GM19035 (cell line): ENCODE data around the gene SV2B.
"Not testable (repeated sequence)": the region's sequence is repeated elsewhere in the genome, so short reads cannot be mapped to it uniquely, and the experiment has no call there.

Source experiments
- ATAC-seq: cut with Tn5 transposase; IDR thresholded peaks from one replicate; pipeline ENCODE4 v1.9.1; 2021; ENCODE audit not compliant: unreplicated experiment

The SV2B gene

GRCh38 chr15:91304210-91304609 is 204.2 kb downstream of the SV2B start:
- no peak for ATAC-seq

- ATAC-seq: no peak
Observed at GRCh38 chr15:91304786-91305185, 204.7 kb downstream of the SV2B start.

GRCh38 chr15:91306144-91306543 is 206.1 kb downstream of the SV2B start:
- no peak for ATAC-seq

- no peak for ATAC-seq
Observed at GRCh38 chr15:91307601-91308000, 207.5 kb downstream of the SV2B start.

- no peak for ATAC-seq
Observed at GRCh38 chr15:91308199-91308598, 208.1 kb downstream of the SV2B start.

- no peak for ATAC-seq
Observed at GRCh38 chr15:91308855-91309254, 208.8 kb downstream of the SV2B start.

- ATAC-seq: no peak
Observed at GRCh38 chr15:91311986-91312385, 211.9 kb downstream of the SV2B start.

- no peak for ATAC-seq
Observed at GRCh38 chr15:91316126-91316525, 216.1 kb downstream of the SV2B start.

GRCh38 chr15:91318516-91318915 is 218.5 kb downstream of the SV2B start:
- ATAC-seq: no peak

- ATAC-seq: no peak
Observed at GRCh38 chr15:91318931-91319330, 218.9 kb downstream of the SV2B start.

- no peak for ATAC-seq
Observed at GRCh38 chr15:91319371-91320059, 219.5 kb downstream of the SV2B start.

- ATAC-seq: no peak
Observed at GRCh38 chr15:91320101-91320500, 220.0 kb downstream of the SV2B start.

- no peak for ATAC-seq
Observed at GRCh38 chr15:91329914-91330313, 229.9 kb downstream of the SV2B start.

- ATAC-seq: no peak
Observed at GRCh38 chr15:91331581-91331980, 231.5 kb downstream of the SV2B start.

GRCh38 chr15:91335702-91336101 is 235.6 kb downstream of the SV2B start:
- no peak for ATAC-seq

- ATAC-seq: no peak
Observed at GRCh38 chr15:91336687-91337086, 236.6 kb downstream of the SV2B start.

GRCh38 chr15:91338766-91339165 is 238.7 kb downstream of the SV2B start:
- no peak for ATAC-seq

- no peak for ATAC-seq
Observed at GRCh38 chr15:91342097-91342496, 242.0 kb downstream of the SV2B start.

GRCh38 chr15:91344912-91345311 is 244.9 kb downstream of the SV2B start:
- ATAC-seq: not testable (repeated sequence)

- ATAC-seq: no peak
Observed at GRCh38 chr15:91345736-91346135, 245.7 kb downstream of the SV2B start.

- ATAC-seq: no peak
Observed at GRCh38 chr15:91346259-91346658, 246.2 kb downstream of the SV2B start.

GRCh38 chr15:91348752-91349500 is 248.9 kb downstream of the SV2B start:
- ATAC-seq: no peak
